ENCODE data around the gene USP27X.
A peak's percentile ranks its signal among the peaks of the same experiment; 100 is the strongest.

The USP27X gene

DNA sequence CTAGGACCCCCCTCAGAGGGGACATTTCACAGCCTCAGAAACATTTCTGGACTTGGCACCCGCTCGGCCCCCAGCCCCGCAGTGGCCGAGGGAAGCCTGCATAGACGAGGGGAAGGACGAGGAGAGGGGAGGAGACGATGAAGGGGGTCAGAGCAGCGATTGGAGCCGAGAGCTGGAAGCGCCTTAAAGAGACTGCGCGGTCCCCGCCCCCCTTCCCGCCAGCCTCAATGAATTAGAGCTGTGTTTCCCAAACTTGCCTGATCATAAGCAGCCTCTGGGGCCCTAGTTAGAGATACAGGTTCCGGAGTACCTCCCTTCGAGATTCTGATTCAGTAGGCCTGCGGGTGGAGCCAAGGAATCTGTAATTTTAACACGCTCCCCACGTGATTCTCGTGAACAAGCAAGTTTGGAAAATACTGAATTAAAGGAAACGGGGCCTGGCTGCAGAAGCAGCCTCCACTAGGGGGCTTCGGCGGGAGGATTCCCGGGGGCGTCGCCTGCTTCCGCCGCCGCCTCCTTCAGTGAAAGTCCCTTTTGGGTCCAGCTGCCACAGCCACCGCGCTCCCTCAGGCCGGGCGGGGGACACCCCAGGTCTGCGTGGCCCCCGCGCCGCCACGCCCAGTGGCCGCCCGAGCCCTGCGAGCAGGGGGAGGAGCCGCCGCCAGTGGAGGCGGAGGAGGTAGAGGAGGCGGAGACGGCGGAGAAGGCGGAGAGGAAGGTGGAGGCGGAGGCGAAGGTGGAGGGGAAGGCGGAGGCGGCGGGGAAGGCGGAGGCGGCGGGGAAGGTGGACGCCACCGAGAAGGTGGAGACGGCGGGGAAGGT is at the start of gene USP27X:
USP27X (plus strand) TSS at position 651 of the 822 bp plus-strand sequence. CDS start 824 bp downstream, outside the sequence.
- peak; percentile 48 for DNase-seq (ENCODE audit: extremely low read depth, low read depth)

DNA sequence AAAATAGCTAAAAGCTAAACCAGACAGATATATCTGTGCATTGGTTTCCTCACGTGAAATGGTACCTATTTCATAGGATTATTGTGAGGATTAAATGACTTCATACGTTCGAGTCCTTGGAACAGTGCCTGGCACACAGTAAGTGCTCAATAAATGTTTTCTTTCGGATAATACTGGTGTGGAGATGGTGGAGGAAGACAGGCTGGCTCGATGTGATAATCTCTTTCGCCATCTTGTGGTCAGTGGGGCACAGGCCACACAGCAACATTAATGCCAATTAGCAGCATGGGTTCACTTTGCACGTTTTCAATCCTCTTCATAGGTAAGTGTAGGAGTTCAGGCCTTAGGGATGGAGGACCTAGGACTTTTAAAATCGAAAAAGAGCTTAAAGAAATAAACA is 40.9 kb upstream of the USP27X start:
- TF ChIP-seq, protein P1, sequence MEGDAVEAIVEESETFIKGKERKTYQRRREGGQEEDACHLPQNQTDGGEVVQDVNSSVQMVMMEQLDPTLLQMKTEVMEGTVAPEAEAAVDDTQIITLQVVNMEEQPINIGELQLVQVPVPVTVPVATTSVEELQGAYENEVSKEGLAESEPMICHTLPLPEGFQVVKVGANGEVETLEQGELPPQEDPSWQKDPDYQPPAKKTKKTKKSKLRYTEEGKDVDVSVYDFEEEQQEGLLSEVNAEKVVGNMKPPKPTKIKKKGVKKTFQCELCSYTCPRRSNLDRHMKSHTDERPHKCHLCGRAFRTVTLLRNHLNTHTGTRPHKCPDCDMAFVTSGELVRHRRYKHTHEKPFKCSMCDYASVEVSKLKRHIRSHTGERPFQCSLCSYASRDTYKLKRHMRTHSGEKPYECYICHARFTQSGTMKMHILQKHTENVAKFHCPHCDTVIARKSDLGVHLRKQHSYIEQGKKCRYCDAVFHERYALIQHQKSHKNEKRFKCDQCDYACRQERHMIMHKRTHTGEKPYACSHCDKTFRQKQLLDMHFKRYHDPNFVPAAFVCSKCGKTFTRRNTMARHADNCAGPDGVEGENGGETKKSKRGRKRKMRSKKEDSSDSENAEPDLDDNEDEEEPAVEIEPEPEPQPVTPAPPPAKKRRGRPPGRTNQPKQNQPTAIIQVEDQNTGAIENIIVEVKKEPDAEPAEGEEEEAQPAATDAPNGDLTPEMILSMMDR (IDR thresholded peaks at IDR 0.05; ENCODE audit: low read depth, low read length) = peak; percentile 60
- DNase-seq (ENCODE audit: extremely low read depth, low read depth) = no peak

More for the DNA sequence above, at the start of gene USP27X:
- TF ChIP-seq, protein P1 (IDR thresholded peaks at IDR 0.05; ENCODE audit: low read depth, low read length) = peak; percentile 51

DNA sequence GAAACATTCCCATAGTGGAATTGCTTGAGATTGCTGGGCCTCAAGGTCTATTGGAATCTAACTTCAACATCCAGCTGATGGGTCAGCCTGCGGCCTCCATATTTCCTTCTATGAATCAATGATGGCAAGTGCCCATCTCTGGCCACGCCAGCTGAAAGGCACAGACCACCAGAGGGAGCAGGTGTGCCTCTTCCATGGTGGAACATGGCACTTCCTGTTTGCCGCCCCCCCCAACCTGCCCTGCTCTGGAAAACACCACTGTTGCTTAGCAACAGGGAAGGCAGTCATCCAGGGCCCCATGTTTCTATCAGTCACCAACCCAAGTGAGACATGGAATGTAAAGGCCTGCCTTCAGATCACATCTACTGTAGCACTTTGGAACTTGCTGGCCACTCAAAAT is 38.6 kb upstream of the USP27X start:
- DNase-seq (ENCODE audit: extremely low read depth, low read depth) = no peak
- TF ChIP-seq, protein P1 (IDR thresholded peaks at IDR 0.05; ENCODE audit: low read depth, low read length) = peak; percentile 28

DNA sequence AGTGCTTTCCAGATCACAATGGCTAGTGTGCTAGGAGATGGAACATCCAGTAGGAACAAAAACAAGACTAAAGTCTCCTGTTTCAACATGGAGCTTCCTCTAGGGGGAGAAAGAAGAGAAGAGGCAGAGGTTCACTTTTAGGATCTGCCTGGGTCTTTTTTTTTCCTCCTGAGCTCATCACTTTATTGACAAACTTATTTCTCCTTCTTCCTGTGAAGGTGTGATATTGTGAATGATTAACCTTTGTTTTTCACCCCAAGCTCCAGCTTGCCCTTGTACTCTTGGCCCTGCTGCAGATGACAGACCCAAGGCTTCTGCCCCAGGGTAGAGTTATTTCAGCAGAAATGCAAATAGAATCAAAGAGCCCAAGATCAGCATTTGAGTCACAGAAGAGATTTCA is 36.7 kb upstream of the USP27X start:
- no peak for DNase-seq (ENCODE audit: extremely low read depth, low read depth)
- TF ChIP-seq, protein P1 (IDR thresholded peaks at IDR 0.05; ENCODE audit: low read depth, low read length) = no peak

DNA sequence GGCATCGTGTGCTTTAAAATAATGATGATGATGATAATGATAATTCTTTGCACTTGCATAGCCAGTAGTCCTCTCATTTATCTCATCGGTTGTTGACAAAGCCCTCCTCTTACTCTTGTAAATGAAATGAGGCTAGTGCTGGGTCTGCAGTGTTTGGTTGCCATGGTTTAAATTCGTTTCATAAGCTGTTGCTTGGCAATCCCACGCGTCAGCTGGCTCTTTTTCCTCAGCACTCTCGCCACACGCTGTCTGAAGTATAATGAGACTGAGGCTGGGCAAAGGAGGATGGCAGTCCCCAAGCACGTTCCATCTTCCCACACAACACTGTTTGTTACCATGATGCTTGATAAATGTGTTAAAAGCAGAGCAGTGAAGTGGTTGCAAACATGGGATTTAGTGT is 34.7 kb upstream of the USP27X start:
- TF ChIP-seq, protein P1 (IDR thresholded peaks at IDR 0.05; ENCODE audit: low read depth, low read length) = no peak
- no peak for DNase-seq (ENCODE audit: extremely low read depth, low read depth)

DNA sequence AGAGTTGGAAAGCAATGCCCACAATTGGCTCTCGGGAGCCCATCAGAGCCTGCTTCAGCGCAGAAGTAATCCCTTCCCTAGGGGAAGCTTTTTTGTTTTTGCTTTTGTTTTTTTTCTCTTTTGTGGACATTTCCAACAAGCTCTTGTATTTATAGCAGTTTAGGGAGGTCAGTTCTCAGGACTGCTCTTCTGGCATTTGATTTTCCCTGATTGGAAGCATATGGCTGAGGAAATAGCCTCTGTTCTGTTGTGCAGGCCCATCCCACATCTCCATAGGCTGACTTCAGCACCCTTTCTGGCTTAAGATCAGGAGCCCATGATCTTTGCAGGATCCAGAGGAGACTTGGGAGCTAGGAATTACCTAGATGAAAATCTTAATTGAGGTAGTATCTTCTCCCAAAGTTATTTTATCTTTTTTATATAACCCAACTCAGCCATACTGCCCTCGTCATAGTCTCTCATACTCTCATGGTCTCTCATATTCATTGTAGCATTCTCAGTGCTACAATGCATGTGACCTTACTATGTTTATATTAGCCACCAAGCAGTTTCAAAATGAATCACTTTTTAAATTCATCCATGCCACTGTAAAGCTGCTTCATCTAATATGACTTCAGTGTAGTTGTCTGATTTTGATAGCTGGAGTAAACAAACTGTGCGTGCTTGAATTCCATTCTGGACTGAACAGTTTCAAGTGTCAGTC is 33.4 kb upstream of the USP27X start:
- no peak for DNase-seq (ENCODE audit: extremely low read depth, low read depth)

More for the DNA sequence above, 33.4 kb upstream of the USP27X start:
- TF ChIP-seq, protein P1 (IDR thresholded peaks at IDR 0.05; ENCODE audit: low read depth, low read length) = no peak
